ENCODE results near the gene ZFP64. TPM values are rescaled to one million over a fixed set of nuclear protein-coding genes. Genes with fewer than 3 reads are reported as not detected.

Gene ZFP64
- total RNA-seq, 1 experiment from 2014 or later = 18.4 TPM

- Histone ChIP-seq H3K4me1 (ENCODE audit: control insufficient read depth, insufficient read depth, low read length) (no peaks in the 10 kb centered on the region), H3K27me3 (ENCODE audit: control insufficient read depth, insufficient read depth, low read length) (no peaks in the 10 kb centered on the region), H3K4me3 (ENCODE audit: low read depth in 2 of 2, low read length in 2 of 2) (no peak overlapping the region), H3K36me3 (ENCODE audit: control insufficient read depth, insufficient read depth, low read length) (no peaks in the 10 kb centered on the region), H3K27ac (ENCODE audit: low read length) (no peak overlapping the region), H3K9me3 (ENCODE audit: control insufficient read depth, insufficient read depth, low read depth, low read length) (no peaks in the 10 kb centered on the region)
- intact Hi-C loops (cut with micrococcal nuclease; ENCODE audit: unreplicated experiment) (loop anchor here (5.0 kb wide), 1 partner anchor 248 kb away; no protein-coding TSS in a partner anchor), in situ Hi-C loops (cut with HindIII; ENCODE audit: low pct_unique_long_range_greater_than_20kb, low sequenced_read_pairs) (no loop called here)
- ATAC-seq (no peak), DNase-seq (ENCODE audit: low read depth, low spot score) (no peak)
- TF ChIP-seq TCF7L2 (IDR thresholded peaks at IDR 0.05; ENCODE audit: low read depth, low read length) = no peak
- no TSS peak for BruUV-seq (replicated peaks)
- POLR2A ChIA-PET = no interaction called here
- CTCF ChIA-PET = interaction anchor here (1.2 to 1.6 kb wide), 2 partner anchors 9 to 11 kb away, joined by 3 to 8 read pairs; no protein-coding TSS in a partner anchor
These were observed 62.0 kb downstream of the ZFP64 start for GRCh38 chr20:52129611-52130010.

GRCh38 chr20:52127309-52127708, 64.3 kb downstream of the ZFP64 start:
- CTCF ChIA-PET = no interaction called here
- POLR2A ChIA-PET = no interaction called here

More at GRCh38 chr20:52127309-52127708, 64.3 kb downstream of the ZFP64 start:
- ATAC-seq (no peak), DNase-seq (ENCODE audit: low read depth, low spot score) (no peak)
- Histone ChIP-seq H3K4me1 (ENCODE audit: control insufficient read depth, insufficient read depth, low read length) (no peaks in the 10 kb centered on the region), H3K4me3 (ENCODE audit: low read depth in 2 of 2, low read length in 2 of 2) (no peak overlapping the region), H3K27me3 (ENCODE audit: control insufficient read depth, insufficient read depth, low read length) (no peaks in the 10 kb centered on the region), H3K9me3 (ENCODE audit: control insufficient read depth, insufficient read depth, low read depth, low read length) (no peaks in the 10 kb centered on the region), H3K36me3 (ENCODE audit: control insufficient read depth, insufficient read depth, low read length) (no peaks in the 10 kb centered on the region), H3K27ac (ENCODE audit: low read length) (no peak overlapping the region)
- BruUV-seq (replicated peaks) = no TSS peak
- in situ Hi-C loops (cut with HindIII; ENCODE audit: low pct_unique_long_range_greater_than_20kb, low sequenced_read_pairs) = no loop called here
- intact Hi-C loops (cut with micrococcal nuclease; ENCODE audit: unreplicated experiment) = loop anchor here (5.0 kb wide), 1 partner anchor 250 kb away; no protein-coding TSS in a partner anchor
- TF ChIP-seq TCF7L2 (IDR thresholded peaks at IDR 0.05; ENCODE audit: low read depth, low read length) (no peak), REST (IDR thresholded peaks at IDR 0.05; ENCODE audit: insufficient read depth in 1 of 2, low read depth in 2 of 2, low read length in 1 of 2) (no peak), POLR2AphosphoS5 (IDR thresholded peaks at IDR 0.05; ENCODE audit: low read depth, low read length) (no peak), CTCF (IDR thresholded peaks at IDR 0.05) (no peak), SIN3A (IDR thresholded peaks at IDR 0.05; ENCODE audit: borderline replicate concordance, insufficient read depth, low read depth, low read length) (no peak)
